Stimulated activated naive CD8-positive, alpha-beta T cell treated with anti-CD3 and anti-CD28 coated beads, Interleukin-15, Interleukin-2, amounts not matched to agents 100 U/mL and 50 U/mL, for 24 hours (primary cell): Measurements from ENCODE around the gene QSER1.
"Not testable (repeated sequence)": the region's sequence is repeated elsewhere in the genome, so short reads cannot be mapped to it uniquely, and the experiment has no call there.

ENCODE experiments used
- ATAC-seq: fragments of 150-1000 bp; cut with Tn5 transposase; one replicate; pipeline ENCODE4 v1.10.0; 2021
- DNase-seq: peaks from one replicate; pipeline ENCODE4 v3.0.0; 2021

The QSER1 gene

DNA sequence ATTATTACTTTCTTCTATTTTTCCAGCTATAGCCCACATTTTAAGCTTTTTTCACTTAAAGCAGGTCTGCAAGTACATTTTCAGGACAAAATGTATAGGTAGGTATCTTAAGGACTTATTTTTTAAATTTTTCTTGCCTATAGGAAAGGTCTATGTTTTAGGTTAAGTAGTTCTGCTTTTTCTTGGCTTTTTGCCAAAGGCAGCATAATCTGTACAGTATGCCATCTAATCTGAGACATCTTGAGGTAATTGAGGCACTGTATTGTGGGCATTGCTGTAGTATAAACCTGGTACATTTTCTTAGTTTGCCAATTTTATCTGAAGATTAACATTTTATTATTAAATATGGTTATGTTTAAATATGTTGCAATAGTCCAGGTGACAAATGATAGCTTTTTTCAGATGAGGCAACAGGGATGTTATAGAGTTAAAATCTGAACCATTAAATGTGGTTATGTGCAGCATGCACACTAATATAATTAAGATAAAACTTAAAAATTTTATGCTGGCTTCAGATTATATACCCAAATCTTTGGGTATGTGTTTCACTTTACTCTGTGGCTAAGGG lies 42.9 kb downstream of the QSER1 start:
- DNase-seq (no peak), ATAC-seq (no peak)

- DNase-seq, ATAC-seq: not testable (repeated sequence)
These were observed 43.6 kb downstream of the QSER1 start for GRCh38 chr11:32936178-32936577.

DNA sequence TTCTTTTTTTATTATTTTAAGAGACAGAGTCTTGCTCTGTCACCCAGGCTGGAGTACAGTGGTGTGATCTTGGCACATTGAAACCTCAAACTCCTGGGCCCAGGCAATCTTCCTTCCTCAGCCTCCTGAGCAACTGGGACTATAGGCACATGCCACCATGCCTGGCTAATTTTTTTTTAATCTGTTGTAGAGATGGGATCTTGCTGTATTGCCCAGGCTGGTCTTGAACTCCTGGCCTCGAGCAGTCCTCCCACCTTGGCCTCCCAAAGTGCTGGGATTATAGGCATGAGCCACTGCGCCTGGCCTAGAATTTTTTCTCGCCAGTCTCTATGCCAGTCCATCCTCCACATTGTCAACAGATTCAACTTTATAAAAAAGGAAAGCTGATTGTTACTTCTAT lies 44.7 kb downstream of the QSER1 start:
- not testable (repeated sequence) for ATAC-seq, DNase-seq

DNA sequence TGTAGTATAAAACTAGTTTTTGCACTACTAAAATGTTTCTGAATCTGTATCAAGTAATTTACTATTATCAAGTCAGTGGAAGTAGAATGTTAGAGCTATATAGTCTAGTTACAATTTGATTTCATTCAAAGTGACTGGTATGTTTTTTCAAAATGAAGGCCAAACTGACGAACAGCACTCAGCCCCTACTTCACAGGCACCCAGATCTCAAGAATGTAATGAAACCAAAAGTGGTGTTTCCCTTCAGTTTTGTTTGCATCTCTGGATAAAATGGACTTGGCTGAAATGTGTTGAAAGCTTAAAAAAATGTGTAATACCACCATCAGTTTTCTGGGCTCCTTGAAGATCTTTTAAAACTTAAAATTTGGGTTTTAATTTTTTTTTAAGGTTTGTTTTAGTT lies 46.4 kb downstream of the QSER1 start:
- no peak for ATAC-seq
- no peak for DNase-seq

- ATAC-seq, result no peak
- DNase-seq, result no peak
These were observed 47.3 kb downstream of the QSER1 start for GRCh38 chr11:32939866-32940265.

DNA sequence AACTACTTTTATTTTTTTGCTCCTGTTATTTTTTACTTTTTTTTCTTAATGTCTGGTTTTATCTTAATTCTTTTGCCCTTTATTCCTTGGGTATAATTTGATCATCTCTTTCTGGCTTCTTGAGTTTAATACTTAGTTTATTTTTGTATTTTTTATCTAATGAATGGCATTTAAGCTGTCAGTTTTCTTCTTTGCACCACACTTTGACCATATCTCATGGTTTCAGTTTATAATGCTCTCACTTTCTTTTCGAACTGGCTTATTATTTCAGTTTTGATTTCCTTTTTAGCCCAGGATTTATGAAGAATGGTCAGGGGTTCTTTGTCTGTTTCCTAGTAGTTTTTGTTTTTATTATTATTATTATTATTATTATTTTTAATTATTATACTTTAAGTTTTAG lies 48.3 kb downstream of the QSER1 start:
- DNase-seq (no peak), ATAC-seq (no peak)

DNA sequence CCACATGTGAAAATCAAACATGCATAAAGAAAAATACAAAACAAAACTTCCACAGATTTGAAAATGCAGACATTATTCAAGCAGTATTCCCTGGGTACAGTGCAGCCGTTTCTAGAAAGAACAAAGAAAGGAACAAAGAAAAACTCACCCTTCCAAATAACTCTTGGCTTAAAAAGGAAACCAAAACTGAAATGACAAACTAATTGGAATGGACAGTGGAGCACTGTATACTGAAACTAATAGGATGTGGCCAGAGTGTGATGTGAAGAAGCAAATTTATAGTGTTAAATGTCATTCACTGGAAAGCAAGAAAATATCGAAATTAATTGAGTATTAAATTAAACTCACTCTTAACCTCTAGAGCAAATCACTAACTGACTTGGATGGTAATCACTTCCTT lies 55.4 kb downstream of the QSER1 start:
- DNase-seq, result no peak

GRCh38 chr11:32949739-32950138 lies 57.1 kb downstream of the QSER1 start:
- ATAC-seq, result no peak
- no peak for DNase-seq

More for the DNA sequence above, 55.4 kb downstream of the QSER1 start:
- ATAC-seq, result no peak

DNA sequence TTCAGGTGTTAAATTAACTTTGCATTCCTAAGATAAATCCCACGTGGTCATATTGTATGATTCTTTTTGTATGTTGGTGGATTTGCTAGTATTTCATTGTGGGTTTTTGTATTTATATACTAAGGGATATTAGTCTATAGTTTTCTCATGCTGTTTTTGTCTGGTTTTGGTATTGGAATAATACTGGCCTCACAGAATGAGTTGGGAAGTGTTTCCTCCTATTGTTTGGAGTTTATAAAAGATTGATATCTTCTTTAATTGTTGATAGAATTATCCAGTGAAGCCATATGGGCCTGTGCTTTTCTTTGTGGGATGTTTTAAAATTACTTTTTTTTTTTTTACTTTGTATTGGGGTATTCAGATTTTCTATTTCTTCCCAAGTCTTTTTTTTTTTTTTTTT lies 59.8 kb downstream of the QSER1 start:
- DNase-seq (no peak), ATAC-seq (no peak)

DNA sequence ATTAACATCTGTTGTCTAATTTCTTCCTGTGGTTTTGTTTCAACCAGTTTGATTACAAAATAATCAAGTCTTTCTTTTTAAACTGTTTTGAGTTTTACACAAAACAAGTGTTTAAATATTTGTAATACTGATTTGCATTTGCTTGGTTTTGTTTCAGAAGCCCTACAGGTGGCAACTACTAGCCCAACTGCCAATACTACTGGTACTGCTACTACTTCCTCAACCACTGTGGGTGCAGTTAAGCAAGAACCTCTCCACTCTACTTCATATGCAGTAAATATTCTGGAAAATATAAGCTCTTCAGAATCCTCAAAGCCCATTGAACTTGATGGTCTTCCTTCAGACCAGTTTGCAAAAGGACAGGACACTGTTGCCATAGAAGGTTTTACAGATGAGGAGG lies 61.1 kb downstream of the QSER1 start:
- ATAC-seq (no peak), DNase-seq (no peak)

GRCh38 chr11:32960553-32961164 lies 68.0 kb downstream of the QSER1 start:
- DNase-seq, result no peak
- no peak for ATAC-seq

- ATAC-seq, result peak; percentile 28
- no peak for DNase-seq
These were observed 69.4 kb downstream of the QSER1 start for GRCh38 chr11:32962016-32962415.

DNA sequence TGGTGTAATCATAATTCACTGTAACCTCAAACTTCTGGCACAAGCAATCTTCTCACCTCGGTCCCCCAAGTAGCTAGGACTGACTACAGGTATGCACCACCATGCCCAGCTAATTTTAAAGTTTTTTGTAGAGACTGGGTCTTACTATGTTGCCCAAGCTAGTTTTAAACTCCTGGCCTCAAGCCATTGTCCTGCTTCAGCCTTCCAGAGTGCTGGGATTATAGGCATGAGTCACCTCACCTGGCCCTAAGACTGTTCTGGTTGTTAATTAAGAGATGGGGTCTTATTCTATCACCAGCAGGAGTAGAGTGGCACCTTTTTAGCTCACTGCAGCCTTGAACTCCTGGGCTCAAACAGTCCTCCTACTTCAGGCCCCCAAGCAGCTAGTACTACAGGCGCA lies 71.1 kb downstream of the QSER1 start:
- no peak for DNase-seq
- no peak for ATAC-seq

DNA sequence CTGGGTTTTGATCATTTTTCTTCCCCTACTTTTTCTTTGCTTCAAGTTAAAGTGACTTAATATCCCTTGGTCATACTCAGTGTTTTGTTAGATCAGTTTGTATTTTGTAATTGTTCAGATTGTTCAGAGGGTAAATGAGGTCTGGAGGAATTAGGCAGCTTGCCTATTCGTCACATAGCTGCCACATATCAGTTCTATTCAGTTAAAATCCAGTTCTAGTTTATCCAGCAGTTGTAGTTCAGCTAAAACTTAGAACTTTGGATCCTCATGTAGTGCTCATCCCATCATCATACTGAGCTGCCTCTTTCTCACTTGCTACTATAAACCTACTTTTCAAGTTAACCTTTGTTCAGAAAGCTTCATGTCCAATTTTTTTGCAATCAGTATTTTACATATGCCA lies 75.9 kb downstream of the QSER1 start:
- no peak for DNase-seq
- ATAC-seq, result no peak

DNA sequence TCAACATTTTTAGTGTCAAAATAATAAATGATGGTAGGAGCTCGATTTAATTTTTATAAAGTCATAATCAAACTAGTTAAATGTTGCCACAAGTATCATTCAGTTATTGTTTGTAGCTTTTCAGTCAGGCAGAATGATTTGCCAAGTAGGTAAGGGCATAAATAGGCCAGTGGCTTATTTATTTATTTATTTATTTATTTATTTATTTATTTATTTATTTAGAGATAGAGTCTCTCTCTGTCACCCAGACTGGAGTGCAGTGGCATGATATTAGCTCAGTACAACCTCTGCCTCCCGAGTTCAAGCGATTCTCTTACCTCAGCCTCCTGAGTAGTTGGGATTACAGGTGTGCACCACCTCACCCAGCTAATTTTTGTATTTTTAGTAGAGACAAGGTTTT lies 79.6 kb downstream of the QSER1 start:
- not testable (repeated sequence) for DNase-seq, ATAC-seq

GRCh38 chr11:32972781-32973180 lies 80.2 kb downstream of the QSER1 start:
- ATAC-seq (no peak), DNase-seq (no peak)

DNA sequence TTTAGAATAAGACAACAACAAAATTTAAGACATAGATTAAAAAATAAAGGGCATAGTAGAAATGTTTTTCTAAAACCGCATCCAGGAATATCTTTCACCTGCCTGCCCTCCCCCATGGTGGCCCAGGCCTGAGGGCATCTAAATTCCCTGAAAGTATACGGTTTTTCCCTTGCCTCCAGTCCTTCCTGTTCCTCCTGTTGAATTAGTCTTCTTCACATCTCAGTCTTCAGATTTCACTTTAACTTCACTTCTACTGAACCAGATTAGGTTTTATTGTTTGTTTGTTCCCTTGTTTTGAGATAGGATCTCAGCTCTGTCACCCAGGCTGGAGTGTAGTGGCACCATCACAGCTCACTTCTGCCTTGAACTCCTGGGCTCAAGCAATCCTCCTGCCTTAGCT lies 90.0 kb downstream of the QSER1 start:
- no peak for DNase-seq
- no peak for ATAC-seq

- no peak for DNase-seq
These were observed 90.9 kb downstream of the QSER1 start for GRCh38 chr11:32983506-32983905.

DNA sequence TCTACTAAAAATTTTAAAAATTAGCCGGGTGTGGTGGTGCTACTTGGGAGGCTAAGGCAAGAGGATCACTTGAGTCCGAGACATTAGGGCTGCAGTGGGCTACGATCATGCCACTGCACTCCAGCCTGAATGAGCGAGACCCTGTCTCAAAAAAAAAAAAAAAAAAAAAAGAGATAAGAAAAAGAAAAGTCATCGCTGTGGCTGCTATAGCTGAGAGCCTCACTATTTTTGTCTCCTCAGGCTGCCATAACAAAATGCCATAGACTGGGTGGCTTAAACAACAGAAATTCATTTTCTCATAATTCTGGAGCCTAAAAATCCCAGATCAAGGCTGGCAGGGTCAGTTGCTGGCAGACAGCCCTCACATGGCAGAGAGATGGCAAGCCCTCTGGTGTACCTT lies 93.0 kb downstream of the QSER1 start:
- DNase-seq (no peak), ATAC-seq (no peak)

More at GRCh38 chr11:32983506-32983905, 90.9 kb downstream of the QSER1 start:
- ATAC-seq, result no peak

- ATAC-seq (no peak), DNase-seq (no peak)
These were observed 95.2 kb downstream of the QSER1 start for GRCh38 chr11:32987851-32988250.

- no peak for DNase-seq
These were observed 97.9 kb downstream of the QSER1 start for GRCh38 chr11:32990481-32990880.

DNA sequence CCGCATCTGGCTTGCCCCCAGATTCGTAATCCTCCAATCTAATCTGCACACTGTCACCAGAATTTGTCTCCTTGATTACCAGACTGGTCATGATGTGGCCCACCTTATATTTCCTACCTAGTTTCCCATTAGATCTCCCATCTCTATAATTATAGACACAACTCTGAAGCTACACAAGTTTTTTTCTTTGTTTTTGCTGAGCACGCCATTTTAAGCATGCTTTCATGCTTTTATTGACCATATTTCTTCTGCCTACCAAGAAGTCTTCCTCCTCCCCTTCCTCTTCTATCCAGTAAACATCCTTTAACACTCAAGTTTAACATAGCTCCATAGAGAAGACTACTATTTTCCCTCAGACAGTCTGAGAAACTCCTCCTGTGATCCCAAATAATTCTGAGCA lies 98.8 kb downstream of the QSER1 start:
- ATAC-seq (no peak), DNase-seq (no peak)

More at GRCh38 chr11:32990481-32990880, 97.9 kb downstream of the QSER1 start:
- no peak for ATAC-seq

GRCh38 chr11:32991898-32992297 lies 99.3 kb downstream of the QSER1 start:
- ATAC-seq, result no peak

GRCh38 chr11:33000181-33000580 lies 107.6 kb downstream of the QSER1 start:
- ATAC-seq (no peak), DNase-seq (no peak)

More at GRCh38 chr11:32991898-32992297, 99.3 kb downstream of the QSER1 start:
- DNase-seq, result no peak
